ENCODE measurements around the gene CD82.

- TF ChIP-seq, protein P1, sequence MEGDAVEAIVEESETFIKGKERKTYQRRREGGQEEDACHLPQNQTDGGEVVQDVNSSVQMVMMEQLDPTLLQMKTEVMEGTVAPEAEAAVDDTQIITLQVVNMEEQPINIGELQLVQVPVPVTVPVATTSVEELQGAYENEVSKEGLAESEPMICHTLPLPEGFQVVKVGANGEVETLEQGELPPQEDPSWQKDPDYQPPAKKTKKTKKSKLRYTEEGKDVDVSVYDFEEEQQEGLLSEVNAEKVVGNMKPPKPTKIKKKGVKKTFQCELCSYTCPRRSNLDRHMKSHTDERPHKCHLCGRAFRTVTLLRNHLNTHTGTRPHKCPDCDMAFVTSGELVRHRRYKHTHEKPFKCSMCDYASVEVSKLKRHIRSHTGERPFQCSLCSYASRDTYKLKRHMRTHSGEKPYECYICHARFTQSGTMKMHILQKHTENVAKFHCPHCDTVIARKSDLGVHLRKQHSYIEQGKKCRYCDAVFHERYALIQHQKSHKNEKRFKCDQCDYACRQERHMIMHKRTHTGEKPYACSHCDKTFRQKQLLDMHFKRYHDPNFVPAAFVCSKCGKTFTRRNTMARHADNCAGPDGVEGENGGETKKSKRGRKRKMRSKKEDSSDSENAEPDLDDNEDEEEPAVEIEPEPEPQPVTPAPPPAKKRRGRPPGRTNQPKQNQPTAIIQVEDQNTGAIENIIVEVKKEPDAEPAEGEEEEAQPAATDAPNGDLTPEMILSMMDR (IDR thresholded peaks at IDR 0.05) = no peak
- TF ChIP-seq EZH2 (IDR thresholded peaks at IDR 0.05) = no peak
These were observed 8.0 kb upstream of the CD82 start for GRCh38 chr11:44557464-44557863.
